ENCODE data around the gene SPATA31D1. TPM values are rescaled to one million over a fixed set of nuclear protein-coding genes. Genes with fewer than 3 reads are reported as not detected.

SPATA31D1 gene
- total RNA-seq, 1 experiment from 2014 or later, result not detected

- CTCF ChIA-PET, result no interaction called here
- Histone ChIP-seq H3K27me3 (ENCODE audit: insufficient read depth, low read length) (no peaks in the 10 kb centered on the region), H2AFZ (ENCODE audit: low read depth, low read length, poor library complexity, severe bottlenecking) (no peak overlapping the region), H3K36me3 (ENCODE audit: control insufficient read depth in 1 of 2, insufficient read depth in 2 of 2, low read length in 2 of 2) (no peaks in the 10 kb centered on the region), H4K20me1 (ENCODE audit: insufficient read depth) (no peaks in the 10 kb centered on the region), H3K9me3 (ENCODE audit: control insufficient read depth in 1 of 2, insufficient read depth in 1 of 2, low read depth in 1 of 2, low read length in 2 of 2) (no peaks in the 10 kb centered on the region), H3K9me2 (ENCODE audit: insufficient read depth) (no peaks in the 10 kb centered on the region), H3K27ac (ENCODE audit: low read depth, low read length) (no peak overlapping the region), H3K4me1 (ENCODE audit: control insufficient read depth in 1 of 2, insufficient read depth in 2 of 2, low read length in 2 of 2) (no peaks in the 10 kb centered on the region), H3K4me2 (ENCODE audit: low read length) (no peak overlapping the region), H3K4me3 (replicated peaks in 1 of 2; ENCODE audit: low read depth in 1 of 2, low read length in 2 of 2) (no peak overlapping the region), H3K79me2 (ENCODE audit: insufficient read depth, low read length) (no peaks in the 10 kb centered on the region), H3K9ac (ENCODE audit: low read length) (no peak overlapping the region)
- ATAC-seq (no peak; the same call in 1 of the 2 replicates), DNase-seq (ENCODE audit: low read depth, low spot score) (no peak)
- POLR2A ChIA-PET, result no interaction called here
- no TSS peak for BruUV-seq (replicated peaks)
- intact Hi-C loops (cut with micrococcal nuclease), result no loop called here
- TF ChIP-seq ZNF274 (IDR thresholded peaks at IDR 0.05; ENCODE audit: low read depth, low read length) (no peak), JUND (IDR thresholded peaks at IDR 0.05) (no peak)
- RAD21 ChIA-PET (ENCODE audit: low non-redundant PET in 1 of 2, low total read pairs in 2 of 2, uncharacterized antibody in 2 of 2, unreplicated experiment in 2 of 2), result no interaction called here
Measured at GRCh38 chr9:81969971-81970370, 18.6 kb upstream of the SPATA31D1 start.

GRCh38 chr9:81971727-81972126, 16.8 kb upstream of the SPATA31D1 start:
- H3K27ac ChIP-seq (ENCODE audit: low read depth, low read length), result no peak overlapping the region
- ChIA-PET POLR2A (no interaction called here), RAD21 (ENCODE audit: low non-redundant PET in 1 of 2, low total read pairs in 2 of 2, uncharacterized antibody in 2 of 2, unreplicated experiment in 2 of 2) (no interaction called here), CTCF (no interaction called here)
- H3K4me1 ChIP-seq (ENCODE audit: control insufficient read depth in 1 of 2, insufficient read depth in 2 of 2, low read length in 2 of 2), result no peaks in the 10 kb centered on the region
- no TSS peak for BruUV-seq (replicated peaks)
- H2AFZ ChIP-seq (ENCODE audit: low read depth, low read length, poor library complexity, severe bottlenecking), result no peak overlapping the region
- DNase-seq (ENCODE audit: low read depth, low spot score) (no peak), ATAC-seq (no peak)
- no peaks in the 10 kb centered on the region for H3K79me2 ChIP-seq (ENCODE audit: insufficient read depth, low read length)
- no peaks in the 10 kb centered on the region for H3K9me2 ChIP-seq (ENCODE audit: insufficient read depth)
- H3K4me2 ChIP-seq (ENCODE audit: low read length), result no peak overlapping the region
- no peaks in the 10 kb centered on the region for H3K36me3 ChIP-seq (ENCODE audit: control insufficient read depth in 1 of 2, insufficient read depth in 2 of 2, low read length in 2 of 2)
- no peak overlapping the region for H3K4me3 ChIP-seq (replicated peaks in 1 of 2; ENCODE audit: low read depth in 1 of 2, low read length in 2 of 2)
- H3K9ac ChIP-seq (ENCODE audit: low read length), result no peak overlapping the region
- intact Hi-C loops (cut with micrococcal nuclease), result no loop called here
- no peaks in the 10 kb centered on the region for H3K9me3 ChIP-seq (ENCODE audit: control insufficient read depth in 1 of 2, insufficient read depth in 1 of 2, low read depth in 1 of 2, low read length in 2 of 2)
- H3K27me3 ChIP-seq (ENCODE audit: insufficient read depth, low read length), result no peaks in the 10 kb centered on the region
- H4K20me1 ChIP-seq (ENCODE audit: insufficient read depth), result no peaks in the 10 kb centered on the region
- TF ChIP-seq MAX (IDR thresholded peaks at IDR 0.05), result no peak
- TF ChIP-seq EGR1 (IDR thresholded peaks at IDR 0.05; ENCODE audit: low read depth), result no peak
- TF ChIP-seq SRF (IDR thresholded peaks at IDR 0.05; ENCODE audit: low read depth), result no peak
- TF ChIP-seq JUND (IDR thresholded peaks at IDR 0.05), result no peak
- TF ChIP-seq CEBPB (IDR thresholded peaks at IDR 0.05; ENCODE audit: low read depth), result no peak
- TF ChIP-seq CBX3 (IDR thresholded peaks at IDR 0.05; ENCODE audit: low read depth), result no peak
- no peak for TF ChIP-seq REST (IDR thresholded peaks at IDR 0.05; ENCODE audit: low read depth)
- no peak for TF ChIP-seq ATF3 (IDR thresholded peaks at IDR 0.05)
- no peak for TF ChIP-seq POLR2A (IDR thresholded peaks at IDR 0.05; ENCODE audit: borderline replicate concordance, extremely low read depth, insufficient read depth, insufficient read length)
- no peak for TF ChIP-seq ZBTB33 (IDR thresholded peaks at IDR 0.05; ENCODE audit: extremely low read depth, insufficient replicate concordance, low read length)
- TF ChIP-seq YY1 (IDR thresholded peaks at IDR 0.05; ENCODE audit: extremely low read depth, insufficient replicate concordance, low read depth, low read length), result no peak

All from HCT116 (cell line).